NCI-H2029 (cell line): ENCODE measurements around the gene LCN12.
"Not testable (repeated sequence)": the region's sequence is repeated elsewhere in the genome, so short reads cannot be mapped to it uniquely, and the experiment has no call there.

Experiments used
- DNase-seq: peaks from one replicate; lab custom pipeline; 2025; lab: John Stamatoyannopoulos, UW

Gene LCN12

GRCh38 chr9:136991993-136992818 lies 40.1 kb downstream of the LCN12 start, which contains the start of gene PAXX:
TSS of gene PAXX (plus strand) at chr9:136992422. CDS start at chr9:136992444, 22 bp downstream.
- DNase-seq = peak; percentile 88

- no peak for DNase-seq
These were observed 40.8 kb downstream of the LCN12 start for GRCh38 chr9:136992819-136993369.

- DNase-seq = no peak
These were observed 42.3 kb downstream of the LCN12 start for GRCh38 chr9:136994180-136994887.

GRCh38 chr9:136994888-136995230 lies 42.8 kb downstream of the LCN12 start:
- no peak for DNase-seq

GRCh38 chr9:136995362-136995761 lies 43.3 kb downstream of the LCN12 start:
- no peak for DNase-seq

- DNase-seq = peak; percentile 61
These were observed 43.8 kb downstream of the LCN12 start for GRCh38 chr9:136995772-136996311.

- DNase-seq = no peak
These were observed 44.6 kb downstream of the LCN12 start, which contains the start of gene CLIC3 for GRCh38 chr9:136996361-136997292. TSS of gene CLIC3 (minus strand) at chr9:136996568. CDS start at chr9:136996543, 25 bp downstream.

GRCh38 chr9:136997371-136997770 lies 45.3 kb downstream of the LCN12 start:
- no peak for DNase-seq

GRCh38 chr9:136997830-136998234 lies 45.8 kb downstream of the LCN12 start:
- DNase-seq = no peak

GRCh38 chr9:137000177-137000930 lies 48.3 kb downstream of the LCN12 start:
- DNase-seq = no peak

- no peak for DNase-seq
These were observed 50.0 kb downstream of the LCN12 start for GRCh38 chr9:137001857-137002645.

GRCh38 chr9:137002646-137003041 lies 50.6 kb downstream of the LCN12 start:
- DNase-seq = no peak

- not testable (repeated sequence) for DNase-seq
These were observed 52.2 kb downstream of the LCN12 start for GRCh38 chr9:137004285-137004684.
